Loucy (cell line): ENCODE results near the gene FBLN5.

Experiments
- EZH2phosphoT487 ChIP-seq: fragments of 200-600 bp; IDR thresholded peaks from 2 replicates; pipeline ENCODE4 v1.6.1; 2018; ENCODE audit warnings: antibody characterized with exemption, mild to moderate bottlenecking, moderate library complexity, borderline replicate concordance
- TF ChIP-seq, protein P1 (sequence below): fragments of 200-600 bp; sonication (generic); conservative IDR thresholded peaks from 2 replicates; pipeline ENCODE4 v1.5.1; 2014; ENCODE audit warnings: mild to moderate bottlenecking, antibody characterized with exemption, low read length

DNA sequence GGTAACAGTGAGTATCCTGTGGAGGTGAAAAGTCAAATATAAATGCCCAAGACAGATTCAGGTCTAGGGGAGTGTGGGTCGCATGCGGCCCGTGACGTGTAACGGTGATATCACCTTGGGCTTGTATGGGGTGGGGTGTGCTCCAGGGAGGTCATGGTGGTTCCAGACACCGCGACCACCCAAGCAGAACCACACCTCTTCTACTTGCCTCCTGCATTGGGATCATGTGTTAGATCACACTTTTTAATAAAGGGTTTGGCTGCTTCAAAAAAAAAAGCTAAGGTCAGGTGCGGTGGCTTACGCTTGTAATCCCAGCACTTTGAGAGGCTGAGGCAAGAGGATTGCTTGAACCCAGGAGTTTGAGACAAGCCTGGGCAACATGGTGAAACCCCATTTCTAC is 4.5 kb downstream of the FBLN5 start:
- TF ChIP-seq, protein P1, sequence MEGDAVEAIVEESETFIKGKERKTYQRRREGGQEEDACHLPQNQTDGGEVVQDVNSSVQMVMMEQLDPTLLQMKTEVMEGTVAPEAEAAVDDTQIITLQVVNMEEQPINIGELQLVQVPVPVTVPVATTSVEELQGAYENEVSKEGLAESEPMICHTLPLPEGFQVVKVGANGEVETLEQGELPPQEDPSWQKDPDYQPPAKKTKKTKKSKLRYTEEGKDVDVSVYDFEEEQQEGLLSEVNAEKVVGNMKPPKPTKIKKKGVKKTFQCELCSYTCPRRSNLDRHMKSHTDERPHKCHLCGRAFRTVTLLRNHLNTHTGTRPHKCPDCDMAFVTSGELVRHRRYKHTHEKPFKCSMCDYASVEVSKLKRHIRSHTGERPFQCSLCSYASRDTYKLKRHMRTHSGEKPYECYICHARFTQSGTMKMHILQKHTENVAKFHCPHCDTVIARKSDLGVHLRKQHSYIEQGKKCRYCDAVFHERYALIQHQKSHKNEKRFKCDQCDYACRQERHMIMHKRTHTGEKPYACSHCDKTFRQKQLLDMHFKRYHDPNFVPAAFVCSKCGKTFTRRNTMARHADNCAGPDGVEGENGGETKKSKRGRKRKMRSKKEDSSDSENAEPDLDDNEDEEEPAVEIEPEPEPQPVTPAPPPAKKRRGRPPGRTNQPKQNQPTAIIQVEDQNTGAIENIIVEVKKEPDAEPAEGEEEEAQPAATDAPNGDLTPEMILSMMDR = no peak
- no peak for TF ChIP-seq EZH2phosphoT487
